GM12878 (cell line): ENCODE measurements around the gene LRRC14B. TPM values are rescaled to one million over a fixed set of nuclear protein-coding genes. Genes with fewer than 3 reads are reported as not detected.

Source experiments
- ATAC-seq: fragments of 200-7000 bp; cut with Tn5 transposase; 3 replicates; pipeline ENCODE4 v1.9.1; 2020; ENCODE audit warnings: mild to moderate bottlenecking, moderate library complexity
- BruUV-seq: library from RNA; stranded (reverse); fragments of 400-500 nt; replicated peaks from 2 replicates; lab custom pipeline; 2021; lab: Mats Ljungman, UMichigan
- CTCF ChIA-PET: fragments of 300-600 bp; sonication (Branson Sonifier 250); formaldehyde crosslinking; extraction: SDS; loops from one replicate; lab custom pipeline; 2021; ENCODE audit warnings: inconsistent platforms; lab: Yijun Ruan, JAX
- POLR2A ChIA-PET: fragments of 350-600 bp; formaldehyde crosslinking; extraction: SDS; loops from one replicate; lab custom pipeline; 2021; ENCODE audit warnings: inconsistent platforms; lab: Charles Lee
- RAD21 ChIA-PET: fragments of 300-600 bp; sonication (Branson Sonifier 250); formaldehyde crosslinking; loops from one replicate; lab custom pipeline; 2023; ENCODE audit warnings: antibody characterized with exemption; ENCODE audit not compliant: unreplicated experiment; lab: Charles Lee
- SMC1A ChIA-PET: fragments of 300-600 bp; sonication (Branson Sonifier 250); formaldehyde crosslinking; loops from one replicate; lab custom pipeline; 2023; ENCODE audit not compliant: unreplicated experiment, uncharacterized antibody; lab: Charles Lee
- DNase-seq: peaks from one replicate; pipeline ENCODE4 v3.0.0-alpha.2; 2011; ENCODE audit warnings: low read depth, low spot score
- FAIRE-seq: peaks from 3 replicates; lab custom pipeline; 2011; peaks lifted over from hg19 to GRCh38; lab: Jason Lieb, UNC
- H2AFZ ChIP-seq: 2 replicates; pipeline ENCODE4 v1.6.0; 2011; ENCODE audit warnings: low read depth, low read length, control low read depth; ENCODE audit not compliant: control insufficient read depth
- H3K27ac ChIP-seq: 2 replicates; pipeline ENCODE4 v1.5.1; 2011; ENCODE audit warnings: control low read depth; ENCODE audit not compliant: control insufficient read depth, insufficient read depth
- H3K27me3 ChIP-seq, 2 experiments: replicated peaks in 1 of 2; 2 replicates each; pipeline versions ENCODE4 v1.6.0 to v1.6.1; 2011; ENCODE audit warnings: low read length in 1 of 2; ENCODE audit not compliant: control insufficient read depth in 2 of 2, insufficient read depth in 2 of 2
- H3K36me3 ChIP-seq, 2 experiments: 2 replicates each; pipeline ENCODE4 v1.5.1; 2011; ENCODE audit warnings: low read length in 1 of 2; ENCODE audit not compliant: control insufficient read depth in 2 of 2, insufficient read depth in 2 of 2
- H3K4me1 ChIP-seq: 2 replicates; pipeline ENCODE4 v1.6.1; 2011; ENCODE audit warnings: mild to moderate bottlenecking, low read length, moderate library complexity, mixed read lengths; ENCODE audit not compliant: control insufficient read depth, insufficient read depth
- H3K4me2 ChIP-seq: 2 replicates; pipeline ENCODE4 v1.6.0; 2011; ENCODE audit warnings: control low read depth; ENCODE audit not compliant: control insufficient read depth, insufficient read depth
- H3K4me3 ChIP-seq: fragments of 200-600 bp; sonication (generic); 2 replicates; pipeline ENCODE4 v1.5.1; 2016
- H3K79me2 ChIP-seq: 2 replicates; pipeline ENCODE4 v1.6.0; 2011; ENCODE audit warnings: low read length; ENCODE audit not compliant: control insufficient read depth, insufficient read depth
- H3K9ac ChIP-seq: 2 replicates; pipeline ENCODE4 v1.8.0; 2011; ENCODE audit warnings: low read length, control low read depth, mixed read lengths; ENCODE audit not compliant: control insufficient read depth, insufficient read depth
- H3K9me3 ChIP-seq: replicated peaks from 3 replicates; pipeline ENCODE4 v1.5.1; 2011; ENCODE audit warnings: mild to moderate bottlenecking, low read length; ENCODE audit not compliant: control insufficient read depth, insufficient read depth
- H4K20me1 ChIP-seq: 2 replicates; pipeline ENCODE4 v1.6.0; 2011; ENCODE audit not compliant: control insufficient read depth, insufficient read depth
- BMI1 ChIP-seq: fragments of 450-650 bp; IDR thresholded peaks from 2 replicates; pipeline ENCODE4 v1.6.1; 2016; ENCODE audit warnings: mild to moderate bottlenecking, moderate library complexity, borderline replicate concordance
- CBX5 ChIP-seq: sonication (generic); IDR thresholded peaks from 2 replicates; pipeline ENCODE4 v1.6.1; 2016; ENCODE audit warnings: low read depth, moderate library complexity, mild to moderate bottlenecking, inconsistent platforms
- CEBPB ChIP-seq, 2 experiments: fragments of 150-350 bp in 1 of 2; IDR thresholded peaks; 2 replicates each; pipeline ENCODE4 v1.6.1; 2012 to 2014; ENCODE audit warnings: low read depth in 2 of 2, low read length in 2 of 2, borderline replicate concordance in 1 of 2, inconsistent platforms in 1 of 2
- CHD1 ChIP-seq: IDR thresholded peaks from 2 replicates; pipeline ENCODE4 v1.6.1; 2012; ENCODE audit warnings: low read depth, low read length, improper control_type of control experiment
- CHD4 ChIP-seq: fragments of 200-600 bp; sonication (generic); IDR thresholded peaks from 2 replicates; pipeline ENCODE4 v1.6.1; 2016; ENCODE audit warnings: mild to moderate bottlenecking
- EP300 ChIP-seq, 2 experiments: fragments of 150-350 bp in 1 of 2; IDR thresholded peaks; 2 replicates each; pipeline ENCODE4 v1.6.1; 2011 to 2012; ENCODE audit warnings: low read depth in 2 of 2, low read length in 2 of 2, borderline replicate concordance in 1 of 2, improper control_type of control experiment in 1 of 2, inconsistent platforms in 1 of 2; ENCODE audit not compliant: control insufficient read depth in 1 of 2
- HDAC2 ChIP-seq: fragments of 200-600 bp; sonication (generic); IDR thresholded peaks from 2 replicates; pipeline ENCODE4 v1.6.1; 2017
- NFXL1 ChIP-seq: fragments of 450-650 bp; IDR thresholded peaks from 2 replicates; pipeline ENCODE4 v1.6.1; 2017; ENCODE audit warnings: antibody characterized with exemption, mild to moderate bottlenecking, borderline replicate concordance
- NFYB ChIP-seq: IDR thresholded peaks from 2 replicates; pipeline ENCODE4 v1.6.1; 2011; ENCODE audit warnings: low read depth, mild to moderate bottlenecking, low read length, improper control_type of control experiment, moderate library complexity; ENCODE audit not compliant: insufficient read depth
- NRF1 ChIP-seq: conservative IDR thresholded peaks from 2 replicates; pipeline ENCODE4 v1.6.1; 2011; ENCODE audit warnings: mild to moderate bottlenecking, low read depth, low read length, improper control_type of control experiment
- RAD21 ChIP-seq: IDR thresholded peaks from 2 replicates; pipeline ENCODE4 v1.6.1; 2011; ENCODE audit warnings: mild to moderate bottlenecking, low read depth, low read length, moderate library complexity; ENCODE audit not compliant: insufficient read depth
- RELA ChIP-seq: fragments of 450-650 bp; IDR thresholded peaks from 2 replicates; pipeline ENCODE4 v1.8.0; 2014; ENCODE audit warnings: borderline replicate concordance; ENCODE audit not compliant: partially characterized antibody
- RUNX3 ChIP-seq: IDR thresholded peaks from 2 replicates; pipeline ENCODE4 v1.6.1; 2012; ENCODE audit warnings: low read length, inconsistent platforms
- SP1 ChIP-seq: IDR thresholded peaks from one replicate; pipeline ENCODE4 v1.6.1; 2011; ENCODE audit warnings: low read depth, low read length
- ZNF384 ChIP-seq: IDR thresholded peaks from 2 replicates; pipeline ENCODE4 v1.6.1; 2012; ENCODE audit warnings: low read depth, mild to moderate bottlenecking, low read length, improper control_type of control experiment, borderline replicate concordance
- WGBS: methylation state at CpG from one replicate; pipeline ENCODE4 v1.1.6; 2016; ENCODE audit warnings: low lambda C conversion rate; ENCODE audit not compliant: insufficient replicate concordance, insufficient coverage; ENCODE audit errors: missing lambda C conversion rate; 5-methylcytosine and 5-hydroxymethylcytosine counted together
- in situ Hi-C: fragments of 300-500 bp; cut with MboI; formaldehyde crosslinking; loops from 9 replicates; pipeline ENCODE4 v1.14.3; 2018; ENCODE audit warnings: mixed read lengths
- intact Hi-C: fragments of 100-400 bp; cut with micrococcal nuclease; formaldehyde crosslinking; loops from one replicate; pipeline ENCODE4 v1.14.2; 2022; ENCODE audit not compliant: unreplicated experiment
- polyA plus RNA-seq, 11 experiments: library from polyadenylated mRNA; depleted of rRNA in 4 of 11; unstranded in 6 of 11; stranded (reverse) in 5 of 11; fragments of >200 nt; fragmentation: Nextera tagmentation in 4 of 11; fragmentation: Illumina TruSeq in 1 of 11; extraction: Ambion mirVana in 4 of 11; extraction: Trizol in 1 of 11; gene quantifications; 1 replicate in 1 of 11; 2 replicates in 10 of 11; pipeline versions ENCODE4 v1.2.1 to v1.2.3, GENCODE V29; 2011 to 2016; ENCODE audit warnings: inconsistent platforms in 2 of 11, missing spikeins in 2 of 11, low read depth in 1 of 11
- total RNA-seq, 4 experiments: library from RNA; depleted of rRNA in 3 of 4; stranded (reverse); fragments of >200 nt in 3 of 4; fragmentation: Illumina TruSeq in 1 of 4; extraction: Trizol in 1 of 4; gene quantifications; 2 replicates each; pipeline versions ENCODE4 v1.2.1 to v1.2.3, GENCODE V29; 2013 to 2021
- TF ChIP-seq, protein P1 (sequence below), 3 experiments: IDR thresholded peaks in 2 of 3; conservative IDR thresholded peaks in 1 of 3; 2 replicates each; pipeline ENCODE4 v1.5.1; 2011; ENCODE audit warnings: low read depth in 3 of 3, low read length in 3 of 3, mild to moderate bottlenecking in 3 of 3, control low read depth in 2 of 3, moderate library complexity in 2 of 3, inconsistent platforms in 1 of 3, mixed read lengths in 1 of 3; ENCODE audit not compliant: control insufficient read depth in 2 of 3, insufficient read depth in 1 of 3; ENCODE audit errors: extremely low read depth in 1 of 3
- TF ChIP-seq, protein P2 (sequence below): fragments of 450-650 bp; IDR thresholded peaks from 2 replicates; pipeline ENCODE4 v1.6.1; 2016; ENCODE audit warnings: mild to moderate bottlenecking

The LRRC14B gene
- total and polyA plus RNA-seq, 10 of the 15 experiments (the other 5 are each of a cell fraction or from before 2014, with no cell fraction given), result 0.06 to 0.31 (median 0.13) TPM; not detected in 5

GRCh38 chr5:155651-156410, 35.5 kb upstream of the LRRC14B start:
- Histone ChIP-seq H3K79me2 (no peaks in the 10 kb centered on the region), H4K20me1 (no peaks in the 10 kb centered on the region), H3K36me3 (no peaks in the 10 kb centered on the region), H3K27ac (no peak overlapping the region), H3K9ac (no peak overlapping the region), H3K4me1 (no peaks in the 10 kb centered on the region), H3K9me3 (no peaks in the 10 kb centered on the region), H2AFZ (no peak overlapping the region), H3K4me3 (no peak overlapping the region), H3K4me2 (no peak overlapping the region), H3K27me3 (no peaks in the 10 kb centered on the region)
- RAD21 ChIA-PET, result no interaction called here
- DNase-seq (no peak), ATAC-seq (no peak), FAIRE-seq (no peak)
- WGBS, result 45% methylated on average over 23 of the region's 23 CpGs
- in situ Hi-C loops, result no loop called here
- POLR2A ChIA-PET, result no interaction called here
- no TSS peak for BruUV-seq
- SMC1A ChIA-PET, result no interaction called here
- intact Hi-C loops, result no loop called here
- CTCF ChIA-PET, result no interaction called here
- no peak for TF ChIP-seq RELA
- TF ChIP-seq SP1, result no peak
- no peak for TF ChIP-seq NFYB
- TF ChIP-seq, protein P1, sequence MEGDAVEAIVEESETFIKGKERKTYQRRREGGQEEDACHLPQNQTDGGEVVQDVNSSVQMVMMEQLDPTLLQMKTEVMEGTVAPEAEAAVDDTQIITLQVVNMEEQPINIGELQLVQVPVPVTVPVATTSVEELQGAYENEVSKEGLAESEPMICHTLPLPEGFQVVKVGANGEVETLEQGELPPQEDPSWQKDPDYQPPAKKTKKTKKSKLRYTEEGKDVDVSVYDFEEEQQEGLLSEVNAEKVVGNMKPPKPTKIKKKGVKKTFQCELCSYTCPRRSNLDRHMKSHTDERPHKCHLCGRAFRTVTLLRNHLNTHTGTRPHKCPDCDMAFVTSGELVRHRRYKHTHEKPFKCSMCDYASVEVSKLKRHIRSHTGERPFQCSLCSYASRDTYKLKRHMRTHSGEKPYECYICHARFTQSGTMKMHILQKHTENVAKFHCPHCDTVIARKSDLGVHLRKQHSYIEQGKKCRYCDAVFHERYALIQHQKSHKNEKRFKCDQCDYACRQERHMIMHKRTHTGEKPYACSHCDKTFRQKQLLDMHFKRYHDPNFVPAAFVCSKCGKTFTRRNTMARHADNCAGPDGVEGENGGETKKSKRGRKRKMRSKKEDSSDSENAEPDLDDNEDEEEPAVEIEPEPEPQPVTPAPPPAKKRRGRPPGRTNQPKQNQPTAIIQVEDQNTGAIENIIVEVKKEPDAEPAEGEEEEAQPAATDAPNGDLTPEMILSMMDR (IDR thresholded peaks at IDR 0.05 in 2 of 3, conservative IDR thresholded peaks at IDR 0.05 in 1 of 3; ENCODE audit: control insufficient read depth in 2 of 3, extremely low read depth in 1 of 3, insufficient read depth in 1 of 3, low read depth in 3 of 3, low read length in 3 of 3), result no peak
- no peak for TF ChIP-seq BMI1
- TF ChIP-seq NFXL1, result no peak
- TF ChIP-seq, protein P2, sequence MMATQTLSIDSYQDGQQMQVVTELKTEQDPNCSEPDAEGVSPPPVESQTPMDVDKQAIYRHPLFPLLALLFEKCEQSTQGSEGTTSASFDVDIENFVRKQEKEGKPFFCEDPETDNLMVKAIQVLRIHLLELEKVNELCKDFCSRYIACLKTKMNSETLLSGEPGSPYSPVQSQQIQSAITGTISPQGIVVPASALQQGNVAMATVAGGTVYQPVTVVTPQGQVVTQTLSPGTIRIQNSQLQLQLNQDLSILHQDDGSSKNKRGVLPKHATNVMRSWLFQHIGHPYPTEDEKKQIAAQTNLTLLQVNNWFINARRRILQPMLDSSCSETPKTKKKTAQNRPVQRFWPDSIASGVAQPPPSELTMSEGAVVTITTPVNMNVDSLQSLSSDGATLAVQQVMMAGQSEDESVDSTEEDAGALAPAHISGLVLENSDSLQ, result no peak
- TF ChIP-seq NRF1, result no peak
- no peak for TF ChIP-seq ZNF384
- no peak for TF ChIP-seq RUNX3
- no peak for TF ChIP-seq CHD1
- TF ChIP-seq HDAC2, result no peak
- no peak for TF ChIP-seq CHD4
- TF ChIP-seq EP300 (IDR thresholded peaks at IDR 0.05; ENCODE audit: borderline replicate concordance in 1 of 2, control insufficient read depth in 1 of 2, low read depth in 2 of 2, low read length in 2 of 2), result no peak
- no peak for TF ChIP-seq CEBPB (IDR thresholded peaks at IDR 0.05; ENCODE audit: borderline replicate concordance in 1 of 2, low read depth in 2 of 2, low read length in 2 of 2)
- no peak for TF ChIP-seq RAD21
- TF ChIP-seq CBX5, result no peak
